CD4-positive, alpha-beta T cell (primary cell): ENCODE data around the gene ZNF440. TPM values are rescaled to one million over a fixed set of nuclear protein-coding genes. Genes with fewer than 3 reads are reported as not detected.

Source experiments
- ATAC-seq: fragments of 200-7000 bp; cut with Tn5 transposase; one replicate; pipeline ENCODE4 v1.10.0; 2022; ENCODE audit warnings: mild to moderate bottlenecking; ENCODE audit not compliant: poor library complexity
- CTCF ChIA-PET: fragments of 350-600 bp; sonication (Branson Sonifier 250); formaldehyde crosslinking; loops from one replicate; lab custom pipeline; 2021; ENCODE audit warnings: antibody characterized with exemption, inconsistent platforms; lab: Charles Lee
- POLR2A ChIA-PET: fragments of 350-600 bp; sonication (Branson Sonifier 250); formaldehyde crosslinking; loops from one replicate; lab custom pipeline; 2021; ENCODE audit warnings: antibody characterized with exemption, inconsistent platforms; lab: Charles Lee
- DNase-seq, 14 experiments: peaks; one replicate each; pipeline ENCODE4 v3.0.0-alpha.2; 2013 to 2020; ENCODE audit warnings: mixed read lengths in 2 of 14
- H3K27ac ChIP-seq, 2 donors: one replicate each; pipeline versions ENCODE4 v1.5.1 to v1.7.0; 2013; ENCODE audit warnings: low read length in 2 of 2, low read depth in 1 of 2, mild to moderate bottlenecking in 1 of 2
- H3K27me3 ChIP-seq, 2 experiments: 1 replicate in 1 of 2; 2 replicates in 1 of 2; pipeline versions ENCODE4 v1.6.1 to v1.7.0; 2013; ENCODE audit warnings: low read length in 2 of 2, control low read depth in 1 of 2, mild to moderate bottlenecking in 1 of 2, moderate library complexity in 1 of 2; ENCODE audit not compliant: insufficient read depth in 2 of 2, control insufficient read depth in 1 of 2
- H3K36me3 ChIP-seq: one replicate; pipeline ENCODE4 v1.6.1; 2013; ENCODE audit warnings: low read length, control low read depth; ENCODE audit not compliant: insufficient read depth
- H3K4me1 ChIP-seq: one replicate; pipeline ENCODE4 v1.6.1; 2013; ENCODE audit warnings: low read length, control low read depth; ENCODE audit not compliant: insufficient read depth
- H3K4me3 ChIP-seq: one replicate; pipeline ENCODE4 v1.5.1; 2013; ENCODE audit warnings: mild to moderate bottlenecking, low read length, moderate library complexity
- H3K9me3 ChIP-seq, 2 experiments: 1 replicate in 1 of 2; 2 replicates in 1 of 2; pipeline versions ENCODE4 v1.6.1 to v1.7.0; 2013; ENCODE audit warnings: low read length in 2 of 2, mild to moderate bottlenecking in 2 of 2, control low read depth in 1 of 2, moderate library complexity in 1 of 2; ENCODE audit not compliant: control insufficient read depth in 1 of 2, insufficient read depth in 1 of 2
- H3K27ac Mint-ChIP-seq: one replicate; pipeline ENCODE4 v1.8.0; 2020; ENCODE audit warnings: mixed read lengths
- H3K27me3 Mint-ChIP-seq: one replicate; pipeline ENCODE4 v1.8.0; 2021; ENCODE audit warnings: mixed read lengths
- H3K36me3 Mint-ChIP-seq: one replicate; pipeline ENCODE4 v1.8.0; 2021; ENCODE audit warnings: low read depth, mixed read lengths
- H3K4me1 Mint-ChIP-seq: one replicate; pipeline ENCODE4 v1.8.0; 2021; ENCODE audit warnings: low read depth, mixed read lengths
- H3K4me3 Mint-ChIP-seq: one replicate; pipeline ENCODE4 v1.8.0; 2020; ENCODE audit warnings: mild to moderate bottlenecking, mixed read lengths
- H3K9me3 Mint-ChIP-seq: one replicate; pipeline ENCODE4 v1.8.0; 2020; ENCODE audit warnings: mixed read lengths
- intact Hi-C, 2 experiments: fragments of 100-400 bp; cut with DNase I in 1 of 2; cut with micrococcal nuclease in 1 of 2; formaldehyde crosslinking; loops; one replicate each; pipeline versions ENCODE4 v1.15.1 to v1.9.0; 2023 to 2025; cut with DNase I, micrococcal nuclease
- total RNA-seq, 174 experiments: library from RNA in 2 of 174; stranded (reverse) in 2 of 174; gene quantifications; one replicate each; pipeline ENCODE4 v1.2.3 and lab custom pipeline; 2021 to 2026
- TF ChIP-seq, protein P1 (sequence below): fragments of 200-600 bp; IDR thresholded peaks from one replicate; pipeline ENCODE4 v1.8.0; 2022; ENCODE audit warnings: antibody characterized with exemption, mild to moderate bottlenecking

ZNF440 gene
- total RNA-seq, 2 experiments from 2014 or later, result 5.8 to 6.8 TPM

DNA sequence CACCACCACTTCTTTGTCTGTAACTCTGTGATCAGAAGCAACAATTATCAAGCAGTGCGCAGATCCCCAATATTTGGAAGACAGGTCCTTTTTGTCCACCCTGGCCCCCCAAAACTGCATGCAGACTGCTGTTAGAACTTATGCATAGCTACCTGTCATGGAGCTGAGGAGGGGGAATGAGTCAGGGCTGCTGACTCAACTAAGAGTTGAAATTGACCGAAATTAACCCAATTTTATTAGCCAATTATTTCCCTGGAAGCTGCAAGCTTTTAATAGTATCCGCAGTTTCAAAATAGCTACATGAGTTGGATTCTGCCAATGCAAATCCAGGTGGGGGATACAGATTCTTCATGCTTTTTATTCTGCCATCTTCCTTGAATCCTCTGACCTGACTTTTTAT, 29.7 kb upstream of the ZNF440 start:
- ATAC-seq (no peak), DNase-seq (no peak)
- Histone ChIP-seq H3K4me3 (no peak overlapping the region), H3K4me1 (no peaks in the 10 kb centered on the region), H3K9me3 (peaks cover 38 to 90% of the 10 kb centered on the region in 2 experiments), H3K36me3 (peaks cover 23% of the 10 kb centered on the region), H3K27ac (no peak overlapping the region), H3K27me3 (no peaks in the 10 kb centered on the region)
- H3K4me1 Mint-ChIP-seq, result no peaks in the 10 kb centered on the region
- intact Hi-C loops, result no loop called here
- ChIA-PET CTCF (no interaction called here), POLR2A (no interaction called here)
- no peaks in the 10 kb centered on the region for H3K27me3 Mint-ChIP-seq
- H3K36me3 Mint-ChIP-seq, result peaks cover 69% of the 10 kb centered on the region
- H3K4me3 Mint-ChIP-seq, result no peak overlapping the region
- peaks cover 19% of the 10 kb centered on the region for H3K9me3 Mint-ChIP-seq
- no peak overlapping the region for H3K27ac Mint-ChIP-seq
- TF ChIP-seq, protein P1, sequence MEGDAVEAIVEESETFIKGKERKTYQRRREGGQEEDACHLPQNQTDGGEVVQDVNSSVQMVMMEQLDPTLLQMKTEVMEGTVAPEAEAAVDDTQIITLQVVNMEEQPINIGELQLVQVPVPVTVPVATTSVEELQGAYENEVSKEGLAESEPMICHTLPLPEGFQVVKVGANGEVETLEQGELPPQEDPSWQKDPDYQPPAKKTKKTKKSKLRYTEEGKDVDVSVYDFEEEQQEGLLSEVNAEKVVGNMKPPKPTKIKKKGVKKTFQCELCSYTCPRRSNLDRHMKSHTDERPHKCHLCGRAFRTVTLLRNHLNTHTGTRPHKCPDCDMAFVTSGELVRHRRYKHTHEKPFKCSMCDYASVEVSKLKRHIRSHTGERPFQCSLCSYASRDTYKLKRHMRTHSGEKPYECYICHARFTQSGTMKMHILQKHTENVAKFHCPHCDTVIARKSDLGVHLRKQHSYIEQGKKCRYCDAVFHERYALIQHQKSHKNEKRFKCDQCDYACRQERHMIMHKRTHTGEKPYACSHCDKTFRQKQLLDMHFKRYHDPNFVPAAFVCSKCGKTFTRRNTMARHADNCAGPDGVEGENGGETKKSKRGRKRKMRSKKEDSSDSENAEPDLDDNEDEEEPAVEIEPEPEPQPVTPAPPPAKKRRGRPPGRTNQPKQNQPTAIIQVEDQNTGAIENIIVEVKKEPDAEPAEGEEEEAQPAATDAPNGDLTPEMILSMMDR, result no peak

DNA sequence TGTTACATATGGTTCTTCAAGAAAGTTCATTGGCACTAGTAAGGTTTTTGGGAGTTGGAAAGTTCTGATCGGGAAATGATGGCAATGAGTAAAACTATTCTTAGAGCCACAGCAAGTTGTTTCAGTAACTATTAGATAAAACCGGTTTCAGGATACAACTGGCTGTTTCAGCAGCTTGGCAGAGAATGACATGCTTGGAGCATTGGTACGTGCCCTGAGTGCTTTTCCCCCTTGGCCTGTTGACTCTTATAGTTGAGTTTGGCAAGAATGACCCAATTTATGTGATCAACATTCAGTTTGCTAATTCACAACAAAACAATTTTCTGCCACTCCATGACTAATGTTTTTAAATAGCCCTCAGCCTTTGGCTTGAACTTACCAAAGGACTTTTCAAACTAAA, 26.5 kb upstream of the ZNF440 start:
- Mint-ChIP-seq H3K27me3 (no peaks in the 10 kb centered on the region), H3K9me3 (peaks cover 14% of the 10 kb centered on the region), H3K4me3 (no peak overlapping the region), H3K4me1 (no peaks in the 10 kb centered on the region), H3K36me3 (peaks cover 44% of the 10 kb centered on the region), H3K27ac (no peak overlapping the region)
- Histone ChIP-seq H3K27me3 (no peaks in the 10 kb centered on the region), H3K27ac (no peak overlapping the region), H3K4me1 (no peaks in the 10 kb centered on the region), H3K4me3 (no peak overlapping the region), H3K9me3 (peaks cover 39 to 74% of the 10 kb centered on the region in 2 experiments), H3K36me3 (no peaks in the 10 kb centered on the region)
- intact Hi-C loops, result no loop called here
- DNase-seq, result no peak
- ATAC-seq, result no peak
- TF ChIP-seq, protein P1, result no peak
- ChIA-PET POLR2A (interaction anchor here (1.6 kb wide), 1 partner anchor 10 kb away, joined by 3 read pairs; no protein-coding TSS in a partner anchor), CTCF (interaction anchor here (0.8 kb wide), 1 partner anchor 96 kb away, joined by 4 read pairs; no protein-coding TSS in a partner anchor)

DNA sequence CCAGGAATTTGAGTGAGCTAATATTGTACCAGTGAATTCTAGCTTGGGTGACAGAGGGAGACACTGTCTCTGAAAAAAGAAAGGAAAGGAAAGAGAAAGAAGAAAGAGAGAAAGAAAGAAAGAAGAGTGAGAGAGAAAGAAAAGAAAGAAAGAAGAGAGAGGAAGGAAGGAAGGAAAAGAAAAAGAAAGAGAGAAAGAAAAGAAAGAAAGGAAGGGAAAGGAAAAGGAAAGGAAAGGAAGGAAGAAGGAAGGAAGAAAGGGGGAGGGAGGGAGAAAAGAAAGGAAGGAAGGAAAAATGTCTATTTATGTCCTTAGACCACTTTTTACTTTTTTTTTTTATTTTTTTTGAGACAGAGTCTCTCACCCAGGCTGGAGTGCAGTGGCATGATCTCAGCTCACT, 21.1 kb upstream of the ZNF440 start:
- ChIA-PET POLR2A (no interaction called here), CTCF (no interaction called here)
- H3K27me3 ChIP-seq, result no peaks in the 10 kb centered on the region
- Mint-ChIP-seq H3K27me3 (no peaks in the 10 kb centered on the region), H3K4me3 (no peak overlapping the region), H3K27ac (no peak overlapping the region), H3K4me1 (peaks cover 9% of the 10 kb centered on the region), H3K9me3 (peaks cover 3% of the 10 kb centered on the region), H3K36me3 (peaks cover 6% of the 10 kb centered on the region)
- intact Hi-C loops, result no loop called here
- H3K4me3 ChIP-seq, result no peak overlapping the region
- TF ChIP-seq, protein P1, result no peak
- no peak for DNase-seq
- no peak for ATAC-seq
- peaks cover 9% of the 10 kb centered on the region for H3K4me1 ChIP-seq
- H3K9me3 ChIP-seq, result peaks cover 14 to 30% of the 10 kb centered on the region in 2 experiments
- H3K27ac ChIP-seq, result no peak overlapping the region
- no peaks in the 10 kb centered on the region for H3K36me3 ChIP-seq
